Nephron progenitor cell (in vitro differentiated cells): ENCODE measurements around the gene CDH11.

Experiments
- DNase-seq: peaks from one replicate; pipeline ENCODE4 v3.0.0; 2021
- H3K27ac Mint-ChIP-seq: 2 replicates; pipeline ENCODE4 v1.8.0; 2021; ENCODE audit warnings: mild to moderate bottlenecking, moderate library complexity, mixed read lengths
- H3K27me3 Mint-ChIP-seq: 2 replicates; pipeline ENCODE4 v1.8.0; 2021; ENCODE audit warnings: mild to moderate bottlenecking, low read depth, mixed read lengths; ENCODE audit not compliant: poor library complexity
- H3K36me3 Mint-ChIP-seq: 2 replicates; pipeline ENCODE4 v1.8.0; 2021; ENCODE audit warnings: low read depth, mixed read lengths
- H3K4me1 Mint-ChIP-seq: 2 replicates; pipeline ENCODE4 v1.8.0; 2021; ENCODE audit warnings: mixed read lengths
- H3K4me3 Mint-ChIP-seq: 2 replicates; pipeline ENCODE4 v1.8.0; 2021; ENCODE audit warnings: mild to moderate bottlenecking, moderate library complexity, mixed read lengths
- H3K9me3 Mint-ChIP-seq: 2 replicates; pipeline ENCODE4 v1.8.0; 2021; ENCODE audit warnings: mild to moderate bottlenecking, moderate library complexity, mixed read lengths
- CTCF ChIP-seq: fragments of 200-600 bp; sonication (generic); IDR thresholded peaks from 2 replicates; pipeline ENCODE4 v1.5.0; 2021; ENCODE audit warnings: antibody characterized with exemption

CDH11 gene

GRCh38 chr16:65044873-65045272, 77.0 kb downstream of the CDH11 start:
- no peak overlapping the region for H3K4me3 Mint-ChIP-seq
- TF ChIP-seq CTCF, result no peak
- peaks cover 4% of the 10 kb centered on the region for H3K27me3 Mint-ChIP-seq
- no peak for DNase-seq
- peaks cover 28% of the 10 kb centered on the region for H3K9me3 Mint-ChIP-seq
- peaks cover 90% of the 10 kb centered on the region for H3K36me3 Mint-ChIP-seq
- peak overlapping the region; percentile 89 for H3K27ac Mint-ChIP-seq
- H3K4me1 Mint-ChIP-seq, result peaks cover 45% of the 10 kb centered on the region

- no peak for DNase-seq
- Mint-ChIP-seq H3K27ac (peak overlapping the region; percentile 16), H3K36me3 (peaks cover 89% of the 10 kb centered on the region), H3K27me3 (peaks cover 4% of the 10 kb centered on the region), H3K4me1 (peaks cover 46% of the 10 kb centered on the region), H3K4me3 (no peak overlapping the region), H3K9me3 (peaks cover 34% of the 10 kb centered on the region)
- TF ChIP-seq CTCF, result no peak
Observed at GRCh38 chr16:65044026-65044425, 77.8 kb downstream of the CDH11 start.

- Mint-ChIP-seq H3K4me1 (peaks cover 56% of the 10 kb centered on the region), H3K27me3 (peaks cover 2% of the 10 kb centered on the region), H3K36me3 (peaks cover 86% of the 10 kb centered on the region), H3K27ac (peak overlapping the region; percentile 91), H3K9me3 (peaks cover 40% of the 10 kb centered on the region), H3K4me3 (no peak overlapping the region)
- no peak for DNase-seq
- no peak for TF ChIP-seq CTCF
Observed at GRCh38 chr16:65042438-65043365, 79.2 kb downstream of the CDH11 start.

- Mint-ChIP-seq H3K36me3 (peaks cover 77% of the 10 kb centered on the region), H3K27me3 (no peaks in the 10 kb centered on the region), H3K4me1 (peaks cover 59% of the 10 kb centered on the region), H3K9me3 (peaks cover 40% of the 10 kb centered on the region), H3K27ac (no peak overlapping the region), H3K4me3 (no peak overlapping the region)
- no peak for DNase-seq
- no peak for TF ChIP-seq CTCF
Observed at GRCh38 chr16:65041667-65042066, 80.2 kb downstream of the CDH11 start.

GRCh38 chr16:65038100-65038499, 83.8 kb downstream of the CDH11 start:
- H3K27ac Mint-ChIP-seq, result peak overlapping the region; percentile 93
- H3K9me3 Mint-ChIP-seq, result peaks cover 40% of the 10 kb centered on the region
- DNase-seq, result peak; percentile 10
- H3K4me3 Mint-ChIP-seq, result peak overlapping the region; percentile 65
- H3K36me3 Mint-ChIP-seq, result peaks cover 65% of the 10 kb centered on the region
- no peaks in the 10 kb centered on the region for H3K27me3 Mint-ChIP-seq
- peaks cover 55% of the 10 kb centered on the region for H3K4me1 Mint-ChIP-seq
- TF ChIP-seq CTCF, result no peak

GRCh38 chr16:65037556-65037955, 84.3 kb downstream of the CDH11 start:
- Mint-ChIP-seq H3K9me3 (peaks cover 37% of the 10 kb centered on the region), H3K36me3 (peaks cover 65% of the 10 kb centered on the region), H3K4me1 (peaks cover 55% of the 10 kb centered on the region), H3K27ac (peak overlapping the region; percentile 96), H3K4me3 (peak overlapping the region; percentile 9), H3K27me3 (no peaks in the 10 kb centered on the region)
- TF ChIP-seq CTCF, result no peak
- DNase-seq, result no peak
